Loucy (cell line): Measurements from ENCODE around the gene SLC3A2.

Experiments used
- EZH2phosphoT487 ChIP-seq: fragments of 200-600 bp; IDR thresholded peaks from 2 replicates; pipeline ENCODE4 v1.6.1; 2018; ENCODE audit warnings: antibody characterized with exemption, mild to moderate bottlenecking, moderate library complexity, borderline replicate concordance
- TF ChIP-seq, protein P1 (sequence below): fragments of 200-600 bp; sonication (generic); conservative IDR thresholded peaks from 2 replicates; pipeline ENCODE4 v1.5.1; 2014; ENCODE audit warnings: mild to moderate bottlenecking, antibody characterized with exemption, low read length

DNA sequence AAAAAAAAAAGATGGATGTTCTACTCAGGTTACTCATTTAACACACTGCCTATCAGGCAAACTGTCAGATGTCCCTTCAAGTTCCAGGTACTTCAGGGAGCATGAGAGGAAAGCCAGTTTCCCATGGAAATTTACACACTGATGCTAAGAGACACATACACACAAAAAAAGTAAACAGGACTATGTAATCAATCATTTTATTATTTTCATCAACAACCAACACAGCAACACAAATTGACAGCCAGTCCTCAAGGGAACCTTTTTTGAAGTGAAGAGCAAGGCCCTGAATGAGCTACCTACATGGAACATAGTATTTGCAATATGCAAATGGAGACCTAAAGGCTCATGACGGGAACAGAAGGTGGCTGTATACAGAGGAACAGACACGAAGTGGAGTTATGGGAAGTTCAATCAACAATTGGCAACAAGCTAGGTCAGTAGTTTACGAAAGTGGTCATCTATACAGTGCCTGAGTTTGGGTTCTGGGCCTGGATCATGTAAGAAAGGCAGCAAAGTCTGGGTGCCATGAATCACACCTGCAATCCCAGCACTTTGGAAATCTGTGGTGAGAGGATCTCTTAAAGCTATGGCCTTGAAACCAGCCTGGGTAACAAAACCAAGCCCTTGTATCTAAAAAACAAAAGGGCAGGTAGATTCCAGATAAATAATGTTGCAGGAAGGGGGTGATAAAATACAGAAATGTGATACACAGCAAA lies 28.7 kb upstream of the SLC3A2 start:
- TF ChIP-seq, protein P1, sequence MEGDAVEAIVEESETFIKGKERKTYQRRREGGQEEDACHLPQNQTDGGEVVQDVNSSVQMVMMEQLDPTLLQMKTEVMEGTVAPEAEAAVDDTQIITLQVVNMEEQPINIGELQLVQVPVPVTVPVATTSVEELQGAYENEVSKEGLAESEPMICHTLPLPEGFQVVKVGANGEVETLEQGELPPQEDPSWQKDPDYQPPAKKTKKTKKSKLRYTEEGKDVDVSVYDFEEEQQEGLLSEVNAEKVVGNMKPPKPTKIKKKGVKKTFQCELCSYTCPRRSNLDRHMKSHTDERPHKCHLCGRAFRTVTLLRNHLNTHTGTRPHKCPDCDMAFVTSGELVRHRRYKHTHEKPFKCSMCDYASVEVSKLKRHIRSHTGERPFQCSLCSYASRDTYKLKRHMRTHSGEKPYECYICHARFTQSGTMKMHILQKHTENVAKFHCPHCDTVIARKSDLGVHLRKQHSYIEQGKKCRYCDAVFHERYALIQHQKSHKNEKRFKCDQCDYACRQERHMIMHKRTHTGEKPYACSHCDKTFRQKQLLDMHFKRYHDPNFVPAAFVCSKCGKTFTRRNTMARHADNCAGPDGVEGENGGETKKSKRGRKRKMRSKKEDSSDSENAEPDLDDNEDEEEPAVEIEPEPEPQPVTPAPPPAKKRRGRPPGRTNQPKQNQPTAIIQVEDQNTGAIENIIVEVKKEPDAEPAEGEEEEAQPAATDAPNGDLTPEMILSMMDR = no peak
- no peak for TF ChIP-seq EZH2phosphoT487
